Bronchial epithelial cell (primary cell): ENCODE data around the gene GUF1. TPM values are rescaled to one million over a fixed set of nuclear protein-coding genes. Genes with fewer than 3 reads are reported as not detected.

Experiments used
- DNase-seq: peaks from one replicate; pipeline ENCODE4 v3.0.0-alpha.2; 2010; ENCODE audit warnings: low read depth
- FAIRE-seq: peaks from 2 replicates; lab custom pipeline; 2011; peaks lifted over from hg19 to GRCh38; lab: Jason Lieb, UNC
- H3K27me3 ChIP-seq: 2 replicates; pipeline ENCODE4 v1.5.1; 2011; ENCODE audit warnings: low read length; ENCODE audit not compliant: control insufficient read depth, insufficient read depth
- H3K36me3 ChIP-seq: 2 replicates; pipeline ENCODE4 v1.5.1; 2011; ENCODE audit warnings: low read length; ENCODE audit not compliant: control insufficient read depth, insufficient read depth
- H3K4me3 ChIP-seq: 2 replicates; pipeline ENCODE4 v1.5.1; 2011; ENCODE audit warnings: mild to moderate bottlenecking, low read depth, low read length, control low read depth
- CTCF ChIP-seq: IDR thresholded peaks from 2 replicates; pipeline ENCODE4 v1.5.1; 2011; ENCODE audit warnings: mild to moderate bottlenecking, moderate library complexity, low read length, control low read depth, inconsistent platforms; ENCODE audit not compliant: insufficient read depth, severe bottlenecking
- total RNA-seq: library from RNA; depleted of rRNA; stranded (reverse); fragments of >200 nt; gene quantifications from 2 replicates; pipeline ENCODE4 v1.2.1, GENCODE V29; 2014

GUF1 gene
- total RNA-seq, 1 donor from 2014 or later = 12.4 TPM

DNA sequence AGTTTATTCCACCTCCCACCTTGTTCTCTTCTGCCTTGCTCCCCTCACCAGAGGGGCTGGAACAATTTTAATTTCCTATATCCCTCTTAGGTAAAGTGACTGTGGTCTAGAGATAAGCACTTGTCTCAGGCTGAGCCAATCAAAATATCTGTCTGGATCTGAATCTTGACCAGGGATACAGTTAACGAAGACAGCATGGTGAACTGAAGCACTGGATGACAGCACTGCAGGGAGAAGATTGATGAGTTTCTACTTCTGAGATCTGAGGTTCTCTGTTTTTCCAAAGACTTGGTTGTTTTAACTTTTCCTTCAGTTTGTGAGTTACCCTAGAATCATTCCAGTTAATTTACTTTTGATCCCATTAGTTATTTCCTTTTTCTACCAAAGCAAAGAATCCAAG is 34.9 kb downstream of the GUF1 start:
- FAIRE-seq (no peak), DNase-seq (no peak)
- H3K4me3 ChIP-seq = no peak overlapping the region
- no peak for TF ChIP-seq CTCF
- peaks cover 2% of the 10 kb centered on the region for H3K36me3 ChIP-seq
- no peaks in the 10 kb centered on the region for H3K27me3 ChIP-seq

- Histone ChIP-seq H3K36me3 (peaks cover 2% of the 10 kb centered on the region), H3K27me3 (no peaks in the 10 kb centered on the region), H3K4me3 (no peak overlapping the region)
- FAIRE-seq (no peak), DNase-seq (no peak)
- no peak for TF ChIP-seq CTCF
These were observed 38.4 kb downstream of the GUF1 start for GRCh38 chr4:44716597-44716996.

- Histone ChIP-seq H3K36me3 (no peaks in the 10 kb centered on the region), H3K4me3 (no peak overlapping the region), H3K27me3 (no peaks in the 10 kb centered on the region)
- DNase-seq = no peak
- TF ChIP-seq CTCF = no peak
- FAIRE-seq = no peak
These were observed 42.2 kb downstream of the GUF1 start for GRCh38 chr4:44720371-44720770.

DNA sequence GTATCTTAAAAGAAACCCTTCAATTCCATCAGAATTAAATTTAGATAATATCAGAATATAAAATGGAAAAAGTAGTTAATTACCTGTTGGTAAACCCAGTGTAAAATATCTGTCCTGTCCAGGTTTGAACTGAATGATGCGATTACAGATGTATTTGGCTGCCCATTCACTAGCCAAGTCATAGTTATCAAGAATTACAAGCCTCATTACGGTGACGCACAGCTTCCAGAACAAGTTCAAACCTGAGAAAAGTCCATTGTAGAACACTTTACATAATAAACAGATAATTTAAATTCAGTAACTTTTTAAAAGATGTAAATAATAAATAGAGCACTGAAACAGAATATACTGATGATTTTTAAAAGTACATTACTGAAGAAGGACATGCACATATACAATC is 43.8 kb downstream of the GUF1 start:
- DNase-seq = peak; percentile 88
- no peaks in the 10 kb centered on the region for H3K27me3 ChIP-seq
- FAIRE-seq = no peak
- no peaks in the 10 kb centered on the region for H3K36me3 ChIP-seq
- no peak for TF ChIP-seq CTCF
- H3K4me3 ChIP-seq = no peak overlapping the region

GRCh38 chr4:44725166-44725565 is 46.9 kb downstream of the GUF1 start:
- FAIRE-seq (no peak), DNase-seq (no peak)
- H3K4me3 ChIP-seq = no peak overlapping the region
- TF ChIP-seq CTCF = no peak
- H3K27me3 ChIP-seq = no peaks in the 10 kb centered on the region
- H3K36me3 ChIP-seq = no peaks in the 10 kb centered on the region

DNA sequence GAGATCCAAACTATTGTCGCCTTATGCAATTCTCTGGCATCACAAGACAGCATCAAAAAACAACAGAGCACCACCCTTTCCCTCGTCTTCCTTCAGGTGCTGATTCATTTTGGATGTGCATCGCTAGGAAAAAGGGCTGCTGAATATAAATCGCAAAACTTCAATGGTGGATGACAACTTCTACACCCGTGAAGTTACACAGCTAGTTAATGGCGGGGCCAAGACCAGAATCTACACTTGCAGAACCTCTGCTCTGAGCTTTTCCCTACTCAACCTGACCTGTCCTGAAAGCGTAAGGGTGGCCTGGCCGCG is 47.5 kb downstream of the GUF1 start:
- DNase-seq (peak; percentile 40), FAIRE-seq (no peak)
- Histone ChIP-seq H3K27me3 (no peaks in the 10 kb centered on the region), H3K36me3 (no peaks in the 10 kb centered on the region), H3K4me3 (peak overlapping the region; percentile 65)
- TF ChIP-seq CTCF = no peak
